NCI-H1694 (cell line): ENCODE results near the gene PERM1.
A peak's percentile ranks its signal among the peaks of the same experiment; 100 is the strongest.
"Not testable (repeated sequence)": the region's sequence is repeated elsewhere in the genome, so short reads cannot be mapped to it uniquely, and the experiment has no call there.

Experiments used
- DNase-seq: peaks from one replicate; lab custom pipeline; 2025; lab: John Stamatoyannopoulos, UW

Gene PERM1

GRCh38 chr1:1014799-1015681, 33.1 kb upstream of the PERM1 start:
- DNase-seq = no peak

- DNase-seq = peak; percentile 46
Observed at GRCh38 chr1:1013922-1014648, 32.2 kb upstream of the PERM1 start.

- peak; percentile 64 for DNase-seq
Observed at GRCh38 chr1:1013105-1013921, 31.4 kb upstream of the PERM1 start, which contains the start of gene ISG15. TSS of gene ISG15 (plus strand) at chr1:1013497. CDS start at chr1:1013574, 77 bp downstream.

GRCh38 chr1:1012736-1013104, 30.8 kb upstream of the PERM1 start:
- not testable (repeated sequence) for DNase-seq

GRCh38 chr1:1011396-1011949, 29.6 kb upstream of the PERM1 start:
- DNase-seq = no peak

GRCh38 chr1:1010131-1010530, 28.2 kb upstream of the PERM1 start:
- not testable (repeated sequence) for DNase-seq

GRCh38 chr1:1006305-1007159, 24.6 kb upstream of the PERM1 start:
- no peak for DNase-seq

GRCh38 chr1:1005774-1006304, 23.9 kb upstream of the PERM1 start:
- DNase-seq = no peak

GRCh38 chr1:1004780-1005697, 23.1 kb upstream of the PERM1 start:
- no peak for DNase-seq

GRCh38 chr1:1004420-1004779, 22.5 kb upstream of the PERM1 start:
- no peak for DNase-seq

GRCh38 chr1:1003618-1004419, 21.9 kb upstream of the PERM1 start:
- no peak for DNase-seq

- DNase-seq = no peak
Observed at GRCh38 chr1:1001057-1001783, 19.3 kb upstream of the PERM1 start.

GRCh38 chr1:1000357-1001056, 18.6 kb upstream of the PERM1 start:
- peak; percentile 35 for DNase-seq

- DNase-seq = peak; percentile 58
Observed at GRCh38 chr1:999725-1000356, 17.9 kb upstream of the PERM1 start, which contains the start of gene HES4. TSS of gene HES4 (minus strand) at chr1:1000097. CDS start at chr1:999973, 124 bp downstream.

- no peak for DNase-seq
Observed at GRCh38 chr1:998995-999724, 17.3 kb upstream of the PERM1 start.

GRCh38 chr1:998745-998994, 16.8 kb upstream of the PERM1 start:
- no peak for DNase-seq
